Measurements from ENCODE around the gene NOSTRIN.

DNA sequence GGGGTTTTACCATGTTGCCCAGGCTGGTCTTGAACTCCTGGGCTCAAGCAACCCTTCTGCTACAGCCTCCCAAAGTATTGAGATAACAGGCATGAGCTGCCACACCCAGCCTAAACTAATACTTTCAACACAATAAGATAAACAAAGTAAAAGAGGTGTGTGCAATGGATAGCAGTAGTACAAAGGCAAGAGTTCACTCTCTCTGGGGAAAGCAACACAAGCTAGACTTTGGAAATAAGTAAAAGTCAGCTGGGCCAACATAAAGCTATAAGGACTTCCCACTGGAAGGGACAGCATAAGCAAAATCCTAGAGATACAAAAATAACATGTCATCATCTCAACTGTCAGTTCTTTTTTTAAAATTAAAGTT is 5.2 kb upstream of the NOSTRIN start:
- TF ChIP-seq EZH2phosphoT487 (IDR thresholded peaks at IDR 0.05; ENCODE audit: insufficient read depth, low read depth) (no peak), EZH2 (IDR thresholded peaks at IDR 0.05; ENCODE audit: insufficient read depth, poor library complexity, severe bottlenecking) (no peak)

Measured in GM23248 (cell line).